ENCODE measurements around the gene PPCS.
"Not testable (repeated sequence)": the region's sequence is repeated elsewhere in the genome, so short reads cannot be mapped to it uniquely, and the experiment has no call there.

The PPCS gene

GRCh38 chr1:42453386-42453785 is 3.0 kb upstream of the PPCS start:
- no peak for DNase-seq (ENCODE audit: low read depth in 3 of 3)

GRCh38 chr1:42454403-42454802 is 1.9 kb upstream of the PPCS start:
- DNase-seq (ENCODE audit: low read depth in 3 of 3) = no peak

GRCh38 chr1:42456754-42457089 is 379 bp downstream of the PPCS start:
- DNase-seq (ENCODE audit: low read depth in 3 of 3) = peak in 1 of 3 experiments; percentile 21

GRCh38 chr1:42461196-42461595 is 4.9 kb downstream of the PPCS start:
- DNase-seq (ENCODE audit: low read depth in 3 of 3) = no peak

- DNase-seq (ENCODE audit: low read depth in 3 of 3) = peak; percentile 75 to 92 (median 91)
These were observed 6.8 kb downstream of the PPCS start, which contains the start of gene CCDC30 for GRCh38 chr1:42462828-42463763. TSS of gene CCDC30 (plus strand) at chr1:42463286. CDS start at chr1:42480552, 17,266 bp downstream.

GRCh38 chr1:42463921-42464320 is 7.6 kb downstream of the PPCS start:
- no peak for DNase-seq (ENCODE audit: low read depth in 3 of 3)

GRCh38 chr1:42466030-42466429 is 9.7 kb downstream of the PPCS start:
- no peak for DNase-seq (ENCODE audit: low read depth in 3 of 3)

GRCh38 chr1:42469727-42470126 is 13.4 kb downstream of the PPCS start:
- DNase-seq (ENCODE audit: low read depth in 3 of 3) = no peak

GRCh38 chr1:42476605-42477004 is 20.3 kb downstream of the PPCS start:
- DNase-seq (ENCODE audit: low read depth in 3 of 3) = no peak

GRCh38 chr1:42477354-42477753 is 21.0 kb downstream of the PPCS start:
- DNase-seq (ENCODE audit: low read depth in 3 of 3) = not testable (repeated sequence)

- no peak for DNase-seq (ENCODE audit: low read depth in 3 of 3)
These were observed 21.4 kb downstream of the PPCS start for GRCh38 chr1:42477775-42478174.

- DNase-seq (ENCODE audit: low read depth in 3 of 3) = no peak
These were observed 23.3 kb downstream of the PPCS start for GRCh38 chr1:42479621-42480020.

GRCh38 chr1:42480921-42481320 is 24.6 kb downstream of the PPCS start:
- DNase-seq (ENCODE audit: low read depth in 3 of 3) = no peak

- DNase-seq (ENCODE audit: low read depth in 3 of 3) = no peak
These were observed 26.4 kb downstream of the PPCS start for GRCh38 chr1:42482635-42483153.

GRCh38 chr1:42484382-42484781 is 28.0 kb downstream of the PPCS start:
- DNase-seq (ENCODE audit: low read depth in 3 of 3) = no peak

GRCh38 chr1:42490237-42490636 is 33.9 kb downstream of the PPCS start:
- no peak for DNase-seq (ENCODE audit: low read depth in 3 of 3)

GRCh38 chr1:42502031-42502430 is 45.7 kb downstream of the PPCS start:
- not testable (repeated sequence) for DNase-seq (ENCODE audit: low read depth in 3 of 3)

GRCh38 chr1:42504535-42505128 is 48.3 kb downstream of the PPCS start:
- DNase-seq (ENCODE audit: low read depth in 3 of 3) = no peak

- DNase-seq (ENCODE audit: low read depth in 3 of 3) = no peak
These were observed 50.2 kb downstream of the PPCS start for GRCh38 chr1:42506576-42506975.
